Lung microvascular endothelial cell (primary cell): Measurements from ENCODE around the gene DDX18. TPM values are rescaled to one million over a fixed set of nuclear protein-coding genes. Genes with fewer than 3 reads are reported as not detected.
"Not testable (repeated sequence)": the region's sequence is repeated elsewhere in the genome, so short reads cannot be mapped to it uniquely, and the experiment has no call there.

ENCODE experiments used
- DNase-seq, 2 donors: peaks; one replicate each; pipeline versions ENCODE4 v3.0.0 to v3.0.0-alpha.2; 2010; ENCODE audit warnings: low read depth in 2 of 2
- total RNA-seq: library from RNA; depleted of rRNA; stranded (reverse); fragments of >200 nt; gene quantifications from 2 replicates; pipeline ENCODE4 v1.2.1, GENCODE V29; 2014

DDX18 gene
- total RNA-seq = 29.9 and 42.9 TPM in 2 replicates

DNA sequence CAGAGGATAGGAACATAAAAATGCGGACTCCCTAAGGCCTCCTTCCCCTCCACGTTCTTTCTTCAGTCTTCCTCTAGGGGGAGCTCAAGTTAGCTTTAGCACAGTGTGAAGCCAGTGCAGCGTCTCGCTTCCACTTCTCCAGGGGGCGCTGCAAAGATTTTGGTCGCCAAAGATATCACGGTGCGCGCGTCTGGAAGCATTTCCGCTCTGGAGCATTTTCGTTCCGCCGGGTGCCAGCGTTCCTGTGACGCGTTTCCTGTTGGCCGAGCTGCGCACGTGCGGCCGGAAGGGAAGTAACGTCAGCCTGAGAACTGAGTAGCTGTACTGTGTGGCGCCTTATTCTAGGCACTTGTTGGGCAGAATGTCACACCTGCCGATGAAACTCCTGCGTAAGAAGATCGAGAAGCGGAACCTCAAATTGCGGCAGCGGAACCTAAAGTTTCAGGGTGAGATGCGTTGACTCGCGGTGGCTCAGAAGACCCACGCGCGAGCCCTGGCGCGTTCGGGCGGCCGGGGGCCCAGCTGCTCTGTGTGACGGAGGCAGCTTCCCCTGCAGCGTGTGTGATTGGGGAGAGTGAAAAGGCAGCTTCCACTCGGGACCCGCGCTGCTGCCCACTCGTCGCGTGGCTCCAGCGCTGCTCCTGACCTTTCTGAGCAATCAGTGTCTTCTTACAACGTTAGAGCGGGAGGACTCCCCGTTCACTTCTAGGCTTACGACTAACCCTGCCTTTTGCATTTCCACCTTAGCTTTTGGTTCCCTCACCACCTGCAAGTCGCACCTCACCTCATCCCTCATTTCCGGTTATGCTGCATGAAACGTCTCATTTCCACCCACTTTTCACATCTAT is at the start of gene DDX18:
Gene DDX18, plus strand, starts transcription at position 275 of the 848 bp plus-strand sequence. Its CDS starts 87 bp downstream, at position 362.
- peak; percentile 98 to 99 for DNase-seq

DNA sequence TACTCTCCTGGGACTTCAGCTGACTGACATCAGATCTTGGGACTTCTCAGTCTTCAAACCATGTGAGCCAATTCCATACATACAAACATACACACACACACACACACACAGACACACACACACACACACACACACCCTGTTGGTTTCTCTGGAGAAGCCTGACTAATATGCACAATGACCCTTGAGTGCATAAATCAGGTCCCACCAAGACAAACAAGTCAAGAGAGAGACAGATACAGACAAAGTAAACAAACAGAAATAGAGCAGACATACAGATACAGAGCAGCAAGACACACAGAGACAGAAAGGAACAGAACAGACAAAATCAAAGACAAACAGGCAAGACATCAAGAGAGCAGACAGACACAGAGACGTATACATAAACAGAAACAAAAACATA is 43.8 kb upstream of the DDX18 start:
- DNase-seq = no peak

DNA sequence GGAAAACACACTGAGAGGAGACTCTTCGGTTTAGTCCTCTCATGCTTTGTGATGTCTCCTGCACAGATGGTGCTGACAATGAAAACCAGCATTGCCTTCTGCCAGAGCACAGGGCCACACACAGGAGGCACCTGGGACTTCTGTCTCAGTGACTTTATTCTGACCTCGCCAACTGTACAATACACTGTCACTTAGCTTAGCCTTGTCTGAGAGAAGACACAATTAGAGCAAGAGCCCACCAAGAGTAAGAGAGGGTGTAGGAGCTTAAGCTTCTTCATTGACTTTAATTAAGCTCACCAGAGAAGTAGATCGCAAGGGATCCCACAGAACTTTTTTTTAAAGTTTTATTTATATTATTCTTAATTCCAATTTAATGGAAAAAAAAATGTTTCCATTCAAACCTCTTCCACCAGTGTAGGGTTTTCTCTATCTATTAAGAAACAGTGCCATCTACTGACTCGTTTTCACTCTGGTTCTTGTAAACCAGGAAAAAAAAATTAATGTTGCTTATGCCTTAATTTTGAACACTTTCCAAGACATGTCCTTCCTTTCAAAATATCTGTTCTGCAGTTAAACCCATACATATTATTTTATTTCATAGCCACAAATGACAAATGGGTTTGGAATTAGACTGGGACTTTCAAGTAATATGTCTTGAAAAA is 42.4 kb upstream of the DDX18 start:
- DNase-seq = peak; percentile 32 to 58

DNA sequence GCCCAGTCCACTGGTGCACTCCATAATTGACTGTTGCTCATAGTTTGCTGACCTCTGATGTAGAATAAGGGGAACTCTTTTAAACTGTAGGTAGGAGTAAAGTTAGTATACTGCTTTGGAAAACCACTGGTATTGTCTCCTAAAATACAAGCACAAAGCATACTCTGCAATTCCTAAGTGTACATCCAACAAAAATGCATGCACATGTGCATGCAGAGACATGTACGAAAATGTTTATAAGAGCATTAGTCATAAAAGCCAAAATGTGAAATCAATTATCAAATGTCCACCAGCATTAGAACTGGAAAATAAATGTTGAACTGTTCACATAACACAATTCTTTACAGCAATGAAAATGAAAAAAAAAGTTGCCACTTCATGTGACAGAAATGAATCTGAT is 39.8 kb upstream of the DDX18 start:
- DNase-seq = no peak

DNA sequence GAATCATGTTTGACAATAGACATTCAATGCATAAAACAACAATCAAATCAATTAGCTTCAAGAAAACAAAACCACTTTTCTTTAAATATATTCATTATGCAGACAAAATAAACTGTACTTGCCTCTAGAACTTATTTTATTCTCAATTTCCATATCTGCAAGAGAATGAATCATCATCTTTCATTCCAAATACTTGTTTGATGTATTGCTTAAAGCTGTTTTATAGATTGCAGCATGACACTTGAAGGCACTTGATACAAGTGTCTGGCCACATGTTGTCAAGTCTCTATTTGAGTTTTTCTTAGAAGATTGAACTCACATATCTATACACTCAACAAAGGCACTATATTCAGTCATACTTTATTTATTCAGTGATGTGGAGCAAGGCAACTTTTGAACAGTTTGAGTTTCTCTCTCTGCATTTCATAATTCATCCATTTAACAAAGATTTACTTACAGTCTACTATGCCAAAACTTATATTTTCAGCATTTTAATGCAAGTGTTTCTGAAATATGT is 38.7 kb upstream of the DDX18 start:
- no peak for DNase-seq

DNA sequence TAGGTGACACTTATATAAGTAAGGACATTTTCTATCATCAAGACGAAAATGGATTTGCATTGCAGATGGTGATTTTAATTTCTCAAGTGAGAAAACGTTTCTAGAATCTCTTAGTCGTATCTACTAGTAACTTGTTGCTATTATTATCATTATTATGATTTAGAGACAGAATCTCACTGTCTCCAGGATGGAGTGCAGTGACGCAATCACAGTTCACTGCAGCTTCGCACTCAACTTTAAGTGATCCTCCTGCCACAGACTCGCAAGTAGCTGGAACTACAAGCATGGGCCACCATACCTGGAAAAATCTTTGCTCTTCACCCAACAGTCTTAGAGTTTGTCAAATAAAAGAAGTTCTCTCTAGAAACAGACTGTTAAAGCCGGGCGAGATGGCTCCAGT is 37.6 kb upstream of the DDX18 start:
- no peak for DNase-seq

DNA sequence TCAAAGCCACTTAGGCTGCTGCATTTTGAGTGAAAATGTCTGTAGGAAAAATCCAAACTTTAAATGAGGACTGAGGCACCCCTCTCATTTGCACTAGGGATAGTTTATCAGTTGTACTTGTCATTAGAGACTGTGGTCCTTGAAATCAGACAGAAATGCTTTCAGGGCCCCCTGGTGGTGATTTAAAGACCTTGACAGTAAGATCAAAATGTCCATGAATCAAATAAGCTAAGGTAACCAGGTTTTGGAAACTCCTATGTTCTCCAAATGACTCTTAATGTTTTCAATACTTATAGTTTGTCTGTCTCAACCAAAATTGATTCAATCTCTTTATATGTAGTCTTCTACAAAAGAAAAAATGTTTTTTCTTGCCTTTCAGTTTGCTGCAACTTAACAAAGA is 28.8 kb upstream of the DDX18 start:
- peak; percentile 62 to 66 for DNase-seq

DNA sequence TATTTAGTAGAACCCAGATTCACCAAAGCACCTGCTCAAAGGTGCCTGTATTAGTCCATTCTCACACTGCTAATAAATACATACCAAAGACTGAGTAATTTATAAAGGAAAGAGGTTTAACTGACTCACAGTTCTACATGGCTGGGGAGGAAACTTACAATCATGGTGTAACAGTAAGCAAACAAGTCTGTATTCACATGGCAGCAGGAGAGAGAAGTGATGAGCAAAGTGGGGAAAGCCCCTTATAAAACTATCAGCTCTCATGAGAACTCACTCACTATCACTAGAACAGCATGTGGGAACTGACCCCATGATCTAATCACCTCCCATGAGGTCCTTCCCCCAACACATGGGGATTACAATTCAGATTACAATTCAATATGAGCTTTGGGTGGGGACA is 28.0 kb upstream of the DDX18 start:
- DNase-seq = no peak

DNA sequence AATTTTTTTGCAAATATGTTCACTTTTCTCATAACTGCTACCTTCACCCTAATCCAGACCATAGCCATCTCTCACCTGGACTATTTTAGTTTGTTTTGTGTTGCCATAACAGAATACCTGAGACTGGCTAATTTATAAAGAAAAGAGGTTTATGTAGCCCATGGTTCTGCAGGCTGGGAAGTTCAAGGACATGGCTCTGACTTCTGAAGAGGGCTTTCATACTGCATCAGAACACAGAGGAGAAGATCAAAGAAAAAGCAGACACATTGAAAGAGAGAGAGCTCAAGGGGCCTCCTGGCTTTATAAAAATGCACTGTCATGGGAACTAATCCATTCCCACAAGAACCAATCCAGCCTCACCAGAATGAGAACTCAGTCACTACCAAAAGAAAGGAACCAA is 25.0 kb upstream of the DDX18 start:
- DNase-seq = no peak

DNA sequence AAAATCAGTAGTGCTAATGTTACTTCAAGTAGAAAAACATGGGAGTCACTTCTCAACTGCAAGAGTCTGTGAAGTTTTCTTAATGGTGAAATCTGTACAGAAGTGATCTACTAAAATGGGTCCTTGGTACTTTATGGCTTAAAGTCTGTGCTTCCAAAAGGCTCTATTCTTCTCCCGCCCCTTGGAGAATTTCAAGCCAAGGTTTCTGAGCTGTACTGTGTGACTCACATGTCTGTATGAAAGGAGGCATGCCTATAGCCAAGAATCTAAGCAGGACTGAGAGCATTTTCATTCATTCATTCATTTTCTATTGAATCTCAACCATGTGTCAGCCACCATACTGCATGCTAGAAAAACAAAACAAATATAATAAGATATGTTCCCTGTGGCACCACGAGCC is 19.8 kb upstream of the DDX18 start:
- DNase-seq = no peak

DNA sequence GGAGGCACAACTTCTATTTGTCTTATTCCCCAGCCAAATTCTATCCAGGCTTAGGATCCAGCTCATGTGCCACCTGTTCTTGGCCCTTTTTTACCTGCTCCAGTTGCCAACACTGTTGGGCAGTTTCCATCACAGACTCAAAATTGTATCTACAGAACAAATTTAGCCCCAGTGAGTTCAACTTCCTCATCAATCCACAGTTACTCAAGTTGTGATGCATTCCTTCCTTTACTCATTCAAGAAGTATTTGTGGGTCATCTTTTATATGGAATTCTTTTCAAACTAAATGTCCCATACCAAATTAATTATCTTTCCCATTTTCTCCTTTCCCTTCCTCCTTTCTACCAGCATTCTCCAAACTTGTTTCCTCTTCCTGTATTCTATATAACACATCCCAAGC is 12.7 kb upstream of the DDX18 start:
- no peak for DNase-seq

DNA sequence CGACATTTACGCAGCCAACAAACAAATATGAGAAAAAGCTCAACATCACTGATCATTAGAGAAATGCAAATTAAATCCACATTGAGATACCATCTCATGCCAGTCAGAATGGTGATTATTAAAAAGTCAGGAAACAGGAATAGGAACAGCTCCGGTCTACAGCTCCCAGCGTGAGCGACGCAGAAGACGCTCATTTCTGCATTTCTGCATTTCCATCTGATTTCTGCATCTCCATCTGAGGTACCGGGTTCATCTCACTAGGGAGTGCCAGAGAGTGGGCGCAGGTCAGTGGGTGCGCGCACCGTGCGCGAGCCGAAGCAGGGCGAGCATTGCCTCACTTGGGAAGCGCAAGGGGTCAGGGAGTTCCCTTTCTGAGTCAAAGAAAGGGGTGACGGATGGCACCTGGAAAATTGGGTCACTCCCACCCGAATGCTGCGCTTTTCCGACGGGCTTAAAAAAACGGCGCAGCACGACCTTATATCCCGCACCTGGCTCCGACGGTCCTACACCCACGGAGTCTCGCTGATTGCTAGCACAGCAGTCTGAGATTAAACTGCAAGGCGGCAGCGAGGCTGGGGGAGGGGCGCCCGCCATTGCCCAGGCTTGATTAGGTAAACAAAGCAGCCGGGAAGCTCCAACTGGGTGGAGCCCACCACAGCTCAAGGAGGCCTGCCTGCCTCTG is 10.7 kb upstream of the DDX18 start:
- DNase-seq = not testable (repeated sequence)

DNA sequence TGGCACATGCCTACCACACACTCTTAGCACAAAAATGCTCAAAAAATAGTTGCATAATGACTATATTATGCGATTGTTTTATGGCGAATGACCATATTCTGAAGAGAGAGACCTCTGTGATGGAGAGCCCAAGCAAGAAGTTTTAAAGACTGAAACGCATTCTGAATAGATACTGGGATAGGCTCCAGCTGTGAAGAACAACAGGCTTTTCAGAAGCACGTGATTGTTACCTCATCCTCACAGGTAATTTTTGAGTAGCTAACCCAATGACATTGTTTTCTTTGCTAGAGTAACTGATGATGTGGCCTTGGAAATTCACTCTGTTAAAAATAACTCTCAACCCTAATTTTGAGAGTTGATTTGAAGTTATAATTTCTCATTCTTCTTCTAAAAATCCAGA is 2.0 kb upstream of the DDX18 start:
- DNase-seq = no peak

DNA sequence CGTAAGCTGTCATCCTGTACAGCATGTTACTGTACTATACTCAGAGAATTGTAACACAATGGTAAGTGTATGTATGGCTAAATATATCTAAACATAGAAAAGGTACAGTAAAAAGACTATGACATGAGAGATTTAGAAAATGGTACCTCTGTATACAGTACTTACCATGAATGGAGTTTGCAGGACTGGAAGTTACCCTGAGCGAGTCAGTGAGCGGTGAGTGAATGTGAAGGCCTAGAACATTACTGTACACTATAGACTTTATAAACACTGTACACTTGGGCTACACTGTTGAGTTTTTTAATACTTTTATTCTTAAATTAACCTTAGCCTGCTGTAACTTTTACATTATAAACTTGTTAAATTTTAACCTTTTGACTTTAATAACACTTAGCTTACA is 1.5 kb downstream of the DDX18 start:
- peak in 1 of 2 donors; percentile 16 for DNase-seq

DNA sequence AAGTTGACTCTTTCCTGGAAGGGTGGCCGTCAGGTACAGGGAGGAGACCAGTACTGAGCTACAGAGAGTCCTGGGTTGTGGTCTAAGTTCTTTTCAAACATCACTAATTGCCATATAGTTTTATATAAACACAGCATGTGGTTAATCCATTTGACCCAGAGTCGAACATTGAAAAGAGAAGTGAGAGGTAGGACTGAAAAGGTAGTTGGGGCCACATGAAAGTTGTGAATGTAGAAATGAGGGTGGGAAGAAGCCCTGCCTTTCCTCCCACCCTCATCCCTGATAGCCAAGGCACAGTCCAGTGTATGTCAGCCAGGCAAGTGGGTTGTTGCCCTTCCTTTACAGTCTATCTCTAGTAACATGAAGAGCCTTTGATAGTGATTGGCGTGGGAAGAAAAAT is 4.4 kb downstream of the DDX18 start:
- no peak for DNase-seq

DNA sequence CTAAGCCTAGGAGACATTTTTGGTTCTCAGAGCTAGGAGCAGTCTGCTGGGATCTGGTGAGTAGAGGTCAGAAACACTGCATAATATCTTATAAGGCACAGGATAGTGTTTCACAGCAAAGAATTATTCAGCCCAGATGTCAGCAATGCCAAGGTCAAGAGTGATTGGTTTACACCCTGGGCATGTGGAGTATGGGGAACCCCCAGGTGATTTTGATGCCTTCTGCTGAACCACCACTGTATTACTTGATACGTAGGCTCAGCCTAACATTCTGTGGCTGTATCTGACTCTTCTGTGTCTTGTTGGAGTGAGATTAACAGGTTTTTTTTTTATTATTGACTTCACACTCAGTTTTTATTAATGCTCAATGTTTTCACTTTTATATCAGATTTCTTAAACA is 6.0 kb downstream of the DDX18 start:
- no peak for DNase-seq

DNA sequence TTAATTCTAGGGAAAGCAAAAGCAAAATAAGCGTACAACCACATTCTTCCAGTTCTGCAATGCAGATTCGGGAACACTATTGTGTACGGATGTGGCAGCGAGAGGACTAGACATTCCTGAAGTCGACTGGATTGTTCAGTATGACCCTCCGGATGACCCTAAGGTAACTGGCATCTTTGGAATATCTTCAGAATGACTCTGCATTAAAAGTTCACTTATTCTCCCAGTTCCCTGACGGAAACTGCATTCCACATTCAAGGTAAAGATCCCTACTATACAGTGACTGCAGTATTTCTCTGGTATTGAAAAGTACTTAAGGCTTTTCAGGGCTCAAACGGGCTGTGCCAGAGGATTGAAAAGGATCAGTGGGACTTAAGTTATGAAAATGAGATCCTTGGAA is 10.9 kb downstream of the DDX18 start:
- no peak for DNase-seq

DNA sequence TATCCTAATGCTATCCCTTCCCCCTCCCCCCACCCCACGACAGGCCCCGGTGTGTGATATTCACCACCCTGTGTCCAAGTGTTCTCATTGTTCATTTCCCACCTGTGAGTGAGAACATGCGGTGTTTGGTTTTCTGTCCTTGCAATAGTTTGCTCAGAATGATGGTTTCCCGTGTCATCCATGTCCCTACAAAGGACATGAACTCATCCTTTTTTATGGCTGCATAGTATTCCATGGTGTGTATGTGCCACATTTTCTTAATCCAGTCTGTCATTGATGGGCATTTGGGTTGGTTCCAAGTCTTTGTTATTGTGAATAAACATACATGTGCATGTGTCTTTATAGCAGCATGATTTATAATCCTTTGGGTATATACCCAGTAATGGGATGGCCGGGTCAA is 13.0 kb downstream of the DDX18 start:
- DNase-seq = not testable (repeated sequence)

DNA sequence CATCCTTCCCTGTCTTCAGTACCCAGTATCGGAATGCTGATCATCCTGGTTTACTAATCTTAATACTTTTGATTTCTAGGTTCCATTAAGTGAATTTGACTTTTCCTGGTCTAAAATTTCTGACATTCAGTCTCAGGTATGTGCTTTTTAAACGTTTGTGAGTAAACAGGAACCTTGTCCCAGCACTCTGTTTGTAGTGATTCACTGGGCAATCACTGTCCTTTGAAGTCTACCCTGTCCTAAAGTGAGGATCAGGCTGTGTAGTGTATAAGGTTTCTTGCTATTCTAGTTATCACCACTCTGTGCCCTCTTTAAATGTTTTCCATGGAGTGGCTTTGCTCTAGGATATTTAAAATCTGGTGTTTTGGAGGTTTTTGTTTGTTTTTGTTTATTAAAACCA is 14.4 kb downstream of the DDX18 start:
- DNase-seq = no peak

DNA sequence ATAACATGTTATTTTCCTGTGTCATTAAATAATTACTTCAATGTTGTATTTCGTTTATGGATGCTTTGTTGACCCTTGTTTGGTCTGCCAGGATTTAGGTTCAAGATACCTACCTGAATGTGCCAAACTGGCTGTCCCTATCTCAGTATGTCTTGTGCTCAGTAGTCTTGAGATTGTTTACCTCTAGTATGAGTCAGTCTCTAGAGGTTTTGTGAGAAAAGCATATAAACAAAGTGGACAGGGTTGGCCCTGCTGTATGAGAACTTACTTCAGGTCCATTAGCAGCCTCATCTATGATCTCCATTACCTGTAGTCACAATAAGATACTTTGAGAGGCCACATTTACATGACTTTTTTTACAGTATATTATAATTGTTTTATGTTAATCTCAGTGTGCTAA is 17.8 kb downstream of the DDX18 start:
- no peak for DNase-seq

DNA sequence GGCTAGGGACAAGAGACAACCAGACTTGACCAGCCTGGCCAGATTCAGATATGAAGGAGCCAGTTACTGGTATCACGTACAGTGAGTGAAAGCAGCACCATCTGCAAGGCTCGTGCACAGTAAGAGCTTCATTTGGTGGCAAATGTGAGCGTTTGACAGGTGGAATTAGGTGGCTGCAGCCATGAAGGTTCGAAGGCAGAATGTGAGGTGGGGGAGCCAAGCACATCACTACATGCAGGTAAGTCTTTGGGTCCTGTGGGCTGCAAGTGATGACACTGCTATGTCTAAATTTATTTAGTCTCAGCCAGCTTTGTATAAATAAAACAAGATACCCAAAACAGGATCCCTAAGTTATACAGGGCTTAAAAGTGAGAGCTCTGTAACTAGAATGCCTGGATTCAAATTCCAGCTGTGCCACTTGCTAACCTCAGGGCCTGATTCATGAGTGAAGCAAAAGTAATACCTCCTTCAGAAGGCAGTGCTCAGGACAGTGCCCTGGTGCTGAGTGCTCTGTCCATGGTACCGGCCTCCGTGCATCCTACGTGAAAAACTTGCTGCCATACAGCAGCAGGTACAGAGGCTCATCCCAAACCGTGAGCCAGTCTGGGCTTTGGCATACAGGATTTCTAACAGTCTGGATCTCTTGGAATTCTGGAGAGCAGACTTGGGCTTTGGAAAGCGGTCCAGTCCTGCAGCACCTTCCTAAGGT is 18.6 kb downstream of the DDX18 start:
- peak; percentile 45 to 51 for DNase-seq

DNA sequence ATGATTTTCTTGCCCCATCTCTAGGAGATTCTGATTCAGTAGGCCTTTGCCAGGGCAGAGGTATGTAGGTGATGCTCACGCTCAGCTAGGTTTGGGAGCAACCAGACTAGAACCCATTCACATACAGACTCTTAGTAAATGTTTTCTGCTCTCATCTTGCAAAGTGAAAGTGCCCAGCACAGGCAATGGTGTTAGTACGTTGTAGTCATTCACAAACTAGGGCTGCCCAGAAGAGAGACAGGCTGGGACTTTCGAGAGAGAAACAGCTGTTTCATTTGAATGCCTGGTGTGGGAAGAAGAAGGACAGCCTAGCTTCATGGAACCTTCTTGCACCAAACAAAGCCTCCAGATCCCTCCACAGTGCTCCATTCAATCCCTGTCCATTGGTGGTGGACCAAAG is 19.4 kb downstream of the DDX18 start:
- DNase-seq = no peak
